H1 (cell line): ENCODE measurements around the gene CENPF. TPM values are rescaled to one million over a fixed set of nuclear protein-coding genes. Genes with fewer than 3 reads are reported as not detected.

ENCODE experiments used
- CREB1 ChIP-seq: IDR thresholded peaks from 2 replicates; pipeline ENCODE4 v1.6.1; 2012; ENCODE audit warnings: inconsistent platforms
- CTBP2 ChIP-seq: IDR thresholded peaks from 2 replicates; pipeline ENCODE4 v1.7.0; 2011; ENCODE audit warnings: borderline replicate concordance, mild to moderate bottlenecking, moderate library complexity, mixed read lengths, low read length; ENCODE audit not compliant: insufficient read depth, insufficient read length
- FOSL1 ChIP-seq: IDR thresholded peaks from 2 replicates; pipeline ENCODE4 v1.6.1; 2011; ENCODE audit warnings: mild to moderate bottlenecking, low read depth, low read length, moderate library complexity; ENCODE audit not compliant: insufficient read depth
- GTF2F1 ChIP-seq: IDR thresholded peaks from 2 replicates; pipeline ENCODE4 v1.6.1; 2012; ENCODE audit warnings: low read depth, low read length, improper control_type of control experiment, borderline replicate concordance
- KDM4A ChIP-seq: IDR thresholded peaks from one replicate; pipeline ENCODE4 v1.7.1; 2012; ENCODE audit warnings: low read depth, mild to moderate bottlenecking, moderate library complexity, low read length, inconsistent platforms; ENCODE audit not compliant: severe bottlenecking
- TAF7 ChIP-seq: optimal IDR thresholded peaks from 2 replicates; pipeline ENCODE3; 2011; ENCODE audit warnings: low read depth, mild to moderate bottlenecking, inconsistent platforms, low read length, moderate library complexity, borderline replicate concordance
- TEAD4 ChIP-seq: IDR thresholded peaks from 2 replicates; pipeline ENCODE4 v1.6.1; 2012; ENCODE audit warnings: low read depth, low read length, inconsistent platforms, mixed read lengths
- polyA plus RNA-seq, 7 experiments: library from polyadenylated mRNA; depleted of rRNA in 3 of 7; stranded (reverse) in 5 of 7; unstranded in 2 of 7; fragments of >200 nt in 5 of 7; fragments of 200-250 nt in 2 of 7; gene quantifications; 1 replicate in 5 of 7; 2 replicates in 1 of 7; 4 replicates in 1 of 7; pipeline versions ENCODE4 v1.2.1 to v1.2.3, GENCODE V29; 2011 to 2013; ENCODE audit warnings: missing spikeins in 2 of 7, mixed read lengths in 2 of 7
- total RNA-seq: library from RNA; stranded (reverse); fragmentation: NEBNext Ultra II Directional; extraction: Animal tissue kit (Norgen Biotek cat#: 25700); gene quantifications from 2 replicates; pipeline ENCODE4 v1.2.1, GENCODE V29; 2021
- TF ChIP-seq, protein P1 (sequence below), 3 experiments: IDR thresholded peaks; 1 replicate in 2 of 3; 2 replicates in 1 of 3; pipeline versions ENCODE4 v1.5.1 to v1.6.1; 2011; ENCODE audit warnings: low read length in 3 of 3, mild to moderate bottlenecking in 3 of 3, inconsistent platforms in 2 of 3, low read depth in 1 of 3, moderate library complexity in 1 of 3; ENCODE audit not compliant: insufficient read depth in 1 of 3; ENCODE audit errors: control extremely low read depth in 1 of 3

Gene CENPF
- total and polyA plus RNA-seq, 2 of the 8 experiments (the other 6 are each of a cell fraction or from before 2014, with no cell fraction given), result 13.7 to 170 TPM

GRCh38 chr1:214602764-214603657, at the start of gene CENPF (continued):
- TF ChIP-seq GTF2F1 (no peak), CREB1 (peak; percentile 64), TAF7 (peak; percentile 61), FOSL1 (no peak), KDM4A (peak; percentile 50), CTBP2 (no peak), TEAD4 (peak; percentile 87)
- TF ChIP-seq, protein P1, sequence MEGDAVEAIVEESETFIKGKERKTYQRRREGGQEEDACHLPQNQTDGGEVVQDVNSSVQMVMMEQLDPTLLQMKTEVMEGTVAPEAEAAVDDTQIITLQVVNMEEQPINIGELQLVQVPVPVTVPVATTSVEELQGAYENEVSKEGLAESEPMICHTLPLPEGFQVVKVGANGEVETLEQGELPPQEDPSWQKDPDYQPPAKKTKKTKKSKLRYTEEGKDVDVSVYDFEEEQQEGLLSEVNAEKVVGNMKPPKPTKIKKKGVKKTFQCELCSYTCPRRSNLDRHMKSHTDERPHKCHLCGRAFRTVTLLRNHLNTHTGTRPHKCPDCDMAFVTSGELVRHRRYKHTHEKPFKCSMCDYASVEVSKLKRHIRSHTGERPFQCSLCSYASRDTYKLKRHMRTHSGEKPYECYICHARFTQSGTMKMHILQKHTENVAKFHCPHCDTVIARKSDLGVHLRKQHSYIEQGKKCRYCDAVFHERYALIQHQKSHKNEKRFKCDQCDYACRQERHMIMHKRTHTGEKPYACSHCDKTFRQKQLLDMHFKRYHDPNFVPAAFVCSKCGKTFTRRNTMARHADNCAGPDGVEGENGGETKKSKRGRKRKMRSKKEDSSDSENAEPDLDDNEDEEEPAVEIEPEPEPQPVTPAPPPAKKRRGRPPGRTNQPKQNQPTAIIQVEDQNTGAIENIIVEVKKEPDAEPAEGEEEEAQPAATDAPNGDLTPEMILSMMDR (IDR thresholded peaks at IDR 0.05; ENCODE audit: control extremely low read depth in 1 of 3, insufficient read depth in 1 of 3, low read depth in 1 of 3, low read length in 3 of 3), result peak in 1 of 3 experiments; percentile 2; a peak in 1 of 4 replicates
